OCI-LY7 (cell line): ENCODE results near the gene TTC22. TPM values are rescaled to one million over a fixed set of nuclear protein-coding genes. Genes with fewer than 3 reads are reported as not detected.

Source experiments
- BruUV-seq: library from RNA; stranded (reverse); fragments of 400-500 nt; replicated peaks from 2 replicates; lab custom pipeline; 2021; lab: Mats Ljungman, UMichigan
- CTCF ChIA-PET: fragments of 300-600 bp; sonication (Branson Sonifier 250); formaldehyde crosslinking; loops from one replicate; lab custom pipeline; 2022; ENCODE audit warnings: antibody characterized with exemption; ENCODE audit not compliant: unreplicated experiment; lab: Charles Lee
- POLR2A ChIA-PET: fragments of 300-600 bp; sonication (Branson Sonifier 250); formaldehyde crosslinking; loops from one replicate; lab custom pipeline; 2022; ENCODE audit warnings: antibody characterized with exemption; lab: Charles Lee
- DNase-seq: peaks from one replicate; pipeline ENCODE4 v3.0.0-alpha.2; 2015; ENCODE audit warnings: low spot score
- H2AFZ ChIP-seq: fragments of 200-600 bp; sonication (generic), shearing (Covaris generic); 2 replicates; pipeline ENCODE4 v1.6.1; 2014; ENCODE audit warnings: mild to moderate bottlenecking, antibody characterized with exemption, low read length, moderate library complexity
- H3K27ac ChIP-seq: fragments of 200-600 bp; sonication (generic); 2 replicates; pipeline ENCODE4 v1.5.1; 2014; ENCODE audit warnings: mixed run types, low read depth, mild to moderate bottlenecking, moderate library complexity, low read length, inconsistent platforms; ENCODE audit not compliant: poor library complexity, severe bottlenecking
- H3K36me3 ChIP-seq: fragments of 200-600 bp; sonication (generic); 2 replicates; pipeline ENCODE4 v1.6.1; 2014; ENCODE audit warnings: mild to moderate bottlenecking, antibody characterized with exemption, low read length, moderate library complexity, mixed read lengths; ENCODE audit not compliant: insufficient read depth
- H3K4me1 ChIP-seq: fragments of 200-600 bp; sonication (generic); 2 replicates; pipeline ENCODE4 v1.5.1; 2014; ENCODE audit warnings: mild to moderate bottlenecking, low read length; ENCODE audit not compliant: insufficient read depth, poor library complexity, severe bottlenecking
- H3K4me2 ChIP-seq: fragments of 200-600 bp; sonication (generic); 2 replicates; pipeline ENCODE4 v1.6.1; 2014; ENCODE audit warnings: mild to moderate bottlenecking, low read length
- H3K4me3 ChIP-seq: fragments of 200-600 bp; sonication (generic); 2 replicates; pipeline ENCODE4 v1.5.1; 2014; ENCODE audit warnings: mild to moderate bottlenecking, low read depth, low read length; ENCODE audit not compliant: poor library complexity, severe bottlenecking
- H3K79me2 ChIP-seq: fragments of 200-600 bp; sonication (generic); 2 replicates; pipeline ENCODE4 v1.6.1; 2016; ENCODE audit warnings: low read depth, mild to moderate bottlenecking, low read length, moderate library complexity, mixed read lengths; ENCODE audit not compliant: insufficient read depth
- H3K9me2 ChIP-seq: fragments of 200-600 bp; sonication (generic); 2 replicates; pipeline ENCODE4 v1.6.1; 2016; ENCODE audit warnings: mild to moderate bottlenecking, low read length, mixed read lengths; ENCODE audit not compliant: insufficient read depth
- H3K9me3 ChIP-seq: fragments of 200-600 bp; sonication (generic); 2 replicates; pipeline ENCODE4 v1.6.1; 2014; ENCODE audit warnings: mild to moderate bottlenecking, mixed run types, low read length, mixed read lengths
- H4K20me1 ChIP-seq: fragments of 200-600 bp; sonication (generic); 2 replicates; pipeline ENCODE4 v1.6.1; 2014; ENCODE audit warnings: mild to moderate bottlenecking, antibody characterized with exemption, low read length, moderate library complexity, mixed read lengths; ENCODE audit not compliant: insufficient read depth
- CTCF ChIP-seq: fragments of 200-600 bp; sonication (generic); conservative IDR thresholded peaks from 2 replicates; pipeline ENCODE4 v1.5.1; 2014; ENCODE audit warnings: mild to moderate bottlenecking, antibody characterized with exemption, low read length, moderate library complexity, mixed read lengths
- EZH2phosphoT487 ChIP-seq: fragments of 200-600 bp; sonication (generic); IDR thresholded peaks from 2 replicates; pipeline ENCODE4 v1.6.1; 2018; ENCODE audit warnings: low read depth, borderline replicate concordance, mild to moderate bottlenecking, mixed run types, antibody characterized with exemption, low read length, moderate library complexity, mixed read lengths
- intact Hi-C: fragments of 100-400 bp; cut with micrococcal nuclease; formaldehyde crosslinking; loops from one replicate; pipeline ENCODE4 v1.10.0; 2022; ENCODE audit not compliant: unreplicated experiment
- total RNA-seq, 2 experiments: library from RNA; depleted of rRNA in 1 of 2; stranded (reverse); fragments of >200 nt in 1 of 2; shearing (Covaris generic) in 1 of 2; gene quantifications; 2 replicates each; pipeline ENCODE4 v1.2.3, GENCODE V29; 2014 to 2022

The TTC22 gene
- total RNA-seq, 2 experiments from 2014 or later = not detected

DNA sequence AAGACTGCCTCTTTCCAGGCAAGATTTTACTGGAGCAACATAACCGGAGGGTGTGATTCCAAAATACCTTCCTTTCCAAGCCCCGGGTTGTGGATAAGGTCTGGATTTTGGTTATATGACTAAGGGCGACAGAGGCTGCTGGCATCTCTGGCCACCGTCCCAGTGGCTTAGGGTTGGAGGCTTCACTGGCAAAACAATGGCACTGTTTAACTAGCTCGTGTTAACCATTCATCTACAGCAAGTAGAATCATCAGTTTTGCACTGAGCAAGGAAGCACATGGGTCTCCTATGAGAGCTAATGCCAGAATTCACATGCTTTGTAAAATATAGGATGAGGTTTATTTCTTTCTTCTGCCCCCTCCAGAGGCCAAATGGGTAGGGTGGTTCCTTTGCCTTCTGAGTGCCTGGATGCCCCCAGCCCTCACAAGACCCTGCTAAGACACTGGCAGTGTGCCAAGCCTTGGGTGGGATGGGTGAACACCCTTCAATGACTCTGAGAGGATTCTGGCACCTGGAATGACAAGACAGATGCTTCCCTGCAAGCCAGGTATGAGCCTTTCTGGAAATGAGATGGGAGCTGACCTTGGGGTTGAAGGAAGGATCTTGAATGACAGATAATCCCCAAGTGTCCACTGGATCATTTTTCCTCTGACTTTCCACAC lies 49.1 kb upstream of the TTC22 start:
- no peaks in the 10 kb centered on the region for H3K79me2 ChIP-seq
- TSS peak; percentile 48 for BruUV-seq
- no peaks in the 10 kb centered on the region for H3K4me1 ChIP-seq
- ChIA-PET POLR2A (interaction anchor here (0.6 kb wide), 1 partner anchor 72 kb away, joined by 4 read pairs; no protein-coding TSS in a partner anchor), CTCF (interaction anchor here (0.5 kb wide), 1 partner anchor 157 kb away, joined by 3 read pairs; no protein-coding TSS in a partner anchor)
- H4K20me1 ChIP-seq = no peaks in the 10 kb centered on the region
- H2AFZ ChIP-seq = no peak overlapping the region
- DNase-seq = no peak
- no peaks in the 10 kb centered on the region for H3K9me3 ChIP-seq
- no peak overlapping the region for H3K4me3 ChIP-seq
- H3K36me3 ChIP-seq = peaks cover 79% of the 10 kb centered on the region
- no peak overlapping the region for H3K4me2 ChIP-seq
- H3K27ac ChIP-seq = no peak overlapping the region
- intact Hi-C loops = no loop called here
- TF ChIP-seq EZH2phosphoT487 (no peak), CTCF (no peak)
- no peaks in the 10 kb centered on the region for H3K9me2 ChIP-seq

DNA sequence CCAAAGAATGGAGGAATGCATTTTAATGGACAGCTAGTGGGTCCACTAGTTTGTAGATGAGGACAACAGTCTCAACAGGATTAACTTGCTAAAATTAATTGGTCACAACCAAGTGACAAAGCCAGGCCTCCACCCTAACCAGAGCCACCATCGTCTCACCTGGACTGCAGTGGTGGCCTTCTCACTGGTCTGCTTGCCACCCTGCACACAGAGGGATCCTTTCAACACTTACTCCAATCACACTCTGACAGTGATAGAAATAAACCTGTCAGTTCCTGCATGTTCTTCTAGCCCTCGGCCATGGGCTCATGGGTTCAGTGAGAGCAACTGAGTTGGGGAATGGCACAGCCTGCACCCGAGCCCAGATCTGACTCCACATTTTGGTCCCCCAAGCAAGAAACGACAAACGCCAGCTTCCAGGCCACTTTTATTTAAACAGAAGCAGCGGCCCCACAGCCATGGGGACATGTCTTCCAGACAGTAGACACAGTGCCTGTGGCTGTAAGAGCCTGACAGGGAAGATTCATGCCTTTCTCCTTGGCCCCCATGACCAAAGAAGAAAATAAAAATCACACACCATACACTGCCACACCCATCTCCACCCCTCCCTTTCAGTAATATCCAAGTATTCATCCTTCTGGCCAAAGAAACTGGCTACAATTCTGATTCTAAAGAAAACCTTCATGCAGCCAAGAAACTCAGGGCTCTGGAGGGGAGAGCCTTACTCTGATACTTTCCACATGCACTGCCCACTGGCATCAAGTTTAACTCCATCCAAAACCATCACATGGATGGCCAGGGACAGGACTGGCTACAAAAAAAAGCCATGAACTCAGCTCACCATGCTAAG lies 48.3 kb upstream of the TTC22 start:
- Histone ChIP-seq H3K4me2 (no peak overlapping the region), H3K79me2 (no peaks in the 10 kb centered on the region), H3K9me3 (no peaks in the 10 kb centered on the region), H4K20me1 (no peaks in the 10 kb centered on the region), H3K4me1 (no peaks in the 10 kb centered on the region), H3K27ac (no peak overlapping the region), H3K9me2 (no peaks in the 10 kb centered on the region), H3K36me3 (peaks cover 75% of the 10 kb centered on the region), H2AFZ (no peak overlapping the region), H3K4me3 (no peak overlapping the region)
- ChIA-PET CTCF (no interaction called here), POLR2A (no interaction called here)
- no TSS peak for BruUV-seq
- TF ChIP-seq CTCF = no peak
- DNase-seq = no peak
- intact Hi-C loops = no loop called here
